Breast epithelium (tissue), 4 donors: ENCODE results near the gene MTARC2. TPM values are rescaled to one million over a fixed set of nuclear protein-coding genes. Genes with fewer than 3 reads are reported as not detected.

Source experiments
- DNase-seq, 2 donors: peaks; one replicate each; pipeline ENCODE4 v3.0.0-alpha.2; 2019; ENCODE audit warnings: low spot score in 2 of 2
- H3K27ac ChIP-seq, 2 donors: fragments of 200-600 bp; sonication (generic) in 1 of 2; one replicate each; pipeline ENCODE4 v1.5.1; 2016 to 2019; ENCODE audit warnings: mild to moderate bottlenecking in 1 of 2
- H3K27me3 ChIP-seq, 2 donors: fragments of 200-600 bp; sonication (generic) in 1 of 2; one replicate each; pipeline versions ENCODE4 v1.5.1 to v1.6.0; 2017 to 2019; ENCODE audit warnings: control low read depth in 1 of 2, mild to moderate bottlenecking in 1 of 2
- H3K36me3 ChIP-seq: fragments of 200-600 bp; one replicate; pipeline ENCODE4 v1.5.1; 2019
- H3K4me1 ChIP-seq, 2 donors: fragments of 200-600 bp; sonication (generic); one replicate each; pipeline ENCODE4 v1.5.1; 2016 to 2019; ENCODE audit warnings: control low read depth in 1 of 2
- H3K4me3 ChIP-seq, 3 donors: fragments of 200-600 bp; sonication (generic); 1 replicate in 2 of 3; 2 replicates in 1 of 3; pipeline ENCODE4 v1.5.1; 2016 to 2019; ENCODE audit warnings: mild to moderate bottlenecking in 3 of 3, moderate library complexity in 2 of 3
- H3K9me3 ChIP-seq, 2 donors: fragments of 200-600 bp; sonication (generic) in 1 of 2; one replicate each; pipeline ENCODE4 v1.5.1; 2016 to 2019; ENCODE audit warnings: control low read depth in 1 of 2
- CTCF ChIP-seq, 3 donors: fragments of 450-650 bp; IDR thresholded peaks; one replicate each; pipeline ENCODE4 v1.5.1; 2016 to 2017; ENCODE audit warnings: antibody characterized with exemption in 3 of 3, mild to moderate bottlenecking in 3 of 3, moderate library complexity in 3 of 3
- POLR2A ChIP-seq: fragments of 450-650 bp; IDR thresholded peaks from one replicate; pipeline ENCODE4 v1.6.1; 2016; ENCODE audit warnings: antibody characterized with exemption, mild to moderate bottlenecking, moderate library complexity
- POLR2AphosphoS5 ChIP-seq, 3 donors: sonication (generic); formaldehyde crosslinking; IDR thresholded peaks; one replicate each; pipeline ENCODE4 v1.6.1; 2017; ENCODE audit warnings: antibody characterized with exemption in 3 of 3
- intact Hi-C: fragments of 100-400 bp; cut with DNase I; formaldehyde crosslinking; loops from one replicate; pipeline ENCODE4 v1.15.1; 2023; ENCODE audit warnings: low total_unique reads
- total RNA-seq, 3 donors: library from RNA; depleted of rRNA; stranded (reverse); fragments of >200 nt; gene quantifications; one replicate each; pipeline ENCODE4 v1.1.0, GENCODE V29; 2016

MTARC2 gene
- total RNA-seq, 3 donors from 2014 or later, result 11.7 to 18.4 (median 15.8) TPM

- intact Hi-C loops, result no loop called here
- DNase-seq, result no peak
- H3K27me3 ChIP-seq, result no peaks in the 10 kb centered on the region
- no peaks in the 10 kb centered on the region for H3K4me1 ChIP-seq
- H3K36me3 ChIP-seq, result no peaks in the 10 kb centered on the region
- no peak for TF ChIP-seq POLR2A
- no peak for TF ChIP-seq CTCF (IDR thresholded peaks at IDR 0.05)
- TF ChIP-seq POLR2AphosphoS5 (IDR thresholded peaks at IDR 0.05), result no peak
- no peak overlapping the region for H3K27ac ChIP-seq
- no peaks in the 10 kb centered on the region for H3K9me3 ChIP-seq
- H3K4me3 ChIP-seq, result no peak overlapping the region
Observed at GRCh38 chr1:220815409-220815808, 67.3 kb downstream of the MTARC2 start.

DNA sequence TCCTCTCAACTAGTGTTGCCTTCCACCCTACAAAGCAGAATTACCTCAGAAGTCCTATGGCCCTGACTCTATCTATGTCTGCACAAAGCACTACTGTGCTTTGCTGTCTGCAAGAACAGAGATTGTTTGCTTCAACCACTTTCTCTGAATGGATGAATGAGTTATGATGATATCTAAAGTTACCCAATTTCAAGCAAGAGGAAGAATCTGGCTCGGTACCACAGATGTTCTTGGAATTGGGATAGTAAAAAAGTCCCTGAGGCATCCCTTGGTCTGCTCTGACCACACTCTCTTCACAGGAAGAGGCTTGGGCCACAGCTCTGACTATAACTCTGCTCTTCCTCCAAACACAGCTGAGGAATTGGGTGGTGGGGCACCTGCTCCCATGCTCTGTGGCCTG, 69.8 kb downstream of the MTARC2 start:
- DNase-seq, result no peak
- no peaks in the 10 kb centered on the region for H3K36me3 ChIP-seq
- H3K4me3 ChIP-seq, result no peak overlapping the region

DNA sequence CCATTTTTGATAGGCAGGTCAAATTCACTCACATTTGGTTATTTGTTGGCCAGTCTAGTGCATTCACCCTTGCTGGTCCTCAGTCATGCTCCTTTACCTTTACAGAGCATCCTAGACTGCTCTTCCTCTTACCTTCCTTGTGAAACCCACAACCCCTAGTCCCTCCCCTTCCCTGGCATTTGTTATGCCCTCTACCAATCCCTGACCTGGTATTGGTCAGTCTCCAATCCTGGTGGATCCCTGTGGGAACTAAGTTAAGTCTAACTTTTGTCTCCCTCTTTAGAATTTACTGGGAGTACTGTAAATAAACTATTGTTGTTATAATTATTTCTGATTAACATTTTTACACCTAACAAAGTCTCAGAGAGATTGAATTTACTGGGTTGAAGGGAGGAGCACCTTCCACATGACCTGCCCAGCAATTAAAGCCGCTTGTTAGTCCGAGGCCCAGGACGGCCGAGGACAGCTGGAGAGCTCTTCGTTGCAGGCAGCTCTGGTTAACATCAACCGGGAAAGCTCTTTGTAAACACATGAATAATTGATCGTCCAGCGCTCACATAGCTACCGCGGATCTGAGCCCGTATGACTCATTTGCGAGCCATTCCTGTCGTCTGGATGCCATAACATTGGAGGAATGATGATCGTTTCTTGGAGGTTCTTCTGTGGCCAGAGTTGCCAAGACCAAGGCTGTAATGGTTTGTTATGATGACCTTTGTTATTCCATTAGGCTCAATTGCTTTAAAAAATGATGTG, 70.5 kb downstream of the MTARC2 start:
- peak overlapping the region; percentile 36 to 77 for H3K27ac ChIP-seq
- DNase-seq, result no peak
- TF ChIP-seq CTCF (IDR thresholded peaks at IDR 0.05), result no peak
- TF ChIP-seq POLR2A, result no peak
- peak in 2 of 3 donors; percentile 31 to 94 for TF ChIP-seq POLR2AphosphoS5 (IDR thresholded peaks at IDR 0.05)

More for the DNA sequence above, 69.8 kb downstream of the MTARC2 start:
- intact Hi-C loops, result no loop called here
- H3K27ac ChIP-seq, result peak overlapping the region; percentile 36 to 77
- TF ChIP-seq CTCF (IDR thresholded peaks at IDR 0.05) (no peak), POLR2AphosphoS5 (IDR thresholded peaks at IDR 0.05) (peak in 1 of 3 donors; percentile 28)
- H3K27me3 ChIP-seq, result no peaks in the 10 kb centered on the region
- no peaks in the 10 kb centered on the region for H3K4me1 ChIP-seq
- no peaks in the 10 kb centered on the region for H3K9me3 ChIP-seq

DNA sequence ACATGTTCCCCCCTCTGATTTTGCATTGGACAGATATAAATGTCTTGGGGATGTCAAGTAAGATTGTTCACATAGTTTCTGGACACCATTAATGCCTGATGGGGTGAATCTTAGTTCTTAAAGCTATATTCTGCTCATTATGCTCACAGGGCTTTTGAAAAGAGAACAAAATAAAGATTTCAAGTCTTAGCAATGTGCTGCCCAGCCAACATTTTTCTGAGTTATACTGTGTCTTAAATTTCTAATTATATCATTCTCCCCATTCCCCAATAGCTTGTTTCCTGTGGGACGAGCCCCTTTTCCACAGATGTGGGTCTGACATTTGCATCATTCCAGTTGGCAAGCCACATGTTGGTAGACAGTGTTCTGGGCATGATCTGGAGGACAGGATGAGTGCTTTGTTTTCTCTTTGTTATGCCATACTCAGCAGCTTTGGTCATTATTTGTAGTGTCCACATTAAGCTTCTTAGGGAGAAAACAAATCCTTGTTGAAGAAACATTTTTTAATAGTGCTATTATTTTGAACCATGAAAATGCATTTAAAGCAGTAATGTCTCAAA, 71.4 kb downstream of the MTARC2 start:
- DNase-seq, result no peak
- Histone ChIP-seq H3K27ac (peak overlapping the region in 1 of 2 donors; percentile 25), H3K27me3 (no peaks in the 10 kb centered on the region), H3K9me3 (no peaks in the 10 kb centered on the region), H3K36me3 (no peaks in the 10 kb centered on the region), H3K4me1 (no peaks in the 10 kb centered on the region), H3K4me3 (no peak overlapping the region)
- TF ChIP-seq POLR2AphosphoS5 (IDR thresholded peaks at IDR 0.05) (peak in 1 of 3 donors; percentile 81), POLR2A (no peak), CTCF (IDR thresholded peaks at IDR 0.05) (no peak)
- intact Hi-C loops, result loop anchor here (1.0 kb wide), 1 partner anchor 13 kb away; no protein-coding TSS in a partner anchor

More for the DNA sequence above, 70.5 kb downstream of the MTARC2 start:
- Histone ChIP-seq H3K9me3 (no peaks in the 10 kb centered on the region), H3K27me3 (no peaks in the 10 kb centered on the region), H3K4me1 (no peaks in the 10 kb centered on the region), H3K36me3 (no peaks in the 10 kb centered on the region), H3K4me3 (no peak overlapping the region)
- intact Hi-C loops, result no loop called here
